Activated CD4-positive, alpha-beta T cell treated with anti-CD3 and anti-CD28 coated beads, Interleukin-2, amount 50 U/mL, for 16 hours (primary cell): ENCODE measurements around the gene ASB3.

Experiments
- DNase-seq: peaks from one replicate; pipeline ENCODE4 v3.0.0-alpha.2; 2020

The ASB3 gene

DNA sequence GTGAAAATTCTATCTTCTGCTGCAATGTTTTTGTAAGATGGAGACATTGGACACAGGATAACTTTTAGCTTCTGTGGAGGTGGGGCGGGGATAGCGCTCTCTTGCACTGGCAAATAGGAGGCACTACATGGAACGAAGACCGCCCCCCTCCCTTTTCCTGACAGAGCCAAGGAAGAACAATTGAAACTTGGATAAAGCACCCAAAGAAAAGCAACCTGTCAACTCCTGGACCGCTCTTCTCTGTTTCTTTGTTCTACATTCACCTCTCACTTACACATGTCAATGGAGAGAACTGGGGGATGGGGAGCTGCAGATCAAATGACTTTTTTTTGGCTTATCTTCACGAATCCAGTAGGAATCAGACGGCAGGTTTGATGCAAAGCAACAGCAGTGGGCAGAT, 145.5 kb downstream of the ASB3 start:
- DNase-seq = no peak

DNA sequence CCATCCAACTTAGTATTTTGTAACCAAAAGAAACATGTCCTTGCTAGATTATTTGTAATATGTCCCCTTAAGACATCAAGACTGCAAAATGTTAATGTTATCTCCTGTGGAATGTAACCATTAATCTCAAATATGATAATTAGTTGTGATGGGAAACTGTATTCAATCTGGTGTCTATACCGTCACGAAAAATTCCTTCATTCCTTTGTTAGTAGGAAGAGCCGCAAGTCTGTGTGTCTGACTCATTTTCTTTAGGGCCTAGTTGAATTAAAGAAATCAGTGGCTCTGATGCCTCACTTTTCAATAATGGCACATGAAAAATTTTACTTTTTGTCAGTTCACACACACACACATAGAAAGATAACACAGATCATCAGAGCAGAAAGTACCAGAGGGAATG, 146.3 kb downstream of the ASB3 start:
- no peak for DNase-seq

DNA sequence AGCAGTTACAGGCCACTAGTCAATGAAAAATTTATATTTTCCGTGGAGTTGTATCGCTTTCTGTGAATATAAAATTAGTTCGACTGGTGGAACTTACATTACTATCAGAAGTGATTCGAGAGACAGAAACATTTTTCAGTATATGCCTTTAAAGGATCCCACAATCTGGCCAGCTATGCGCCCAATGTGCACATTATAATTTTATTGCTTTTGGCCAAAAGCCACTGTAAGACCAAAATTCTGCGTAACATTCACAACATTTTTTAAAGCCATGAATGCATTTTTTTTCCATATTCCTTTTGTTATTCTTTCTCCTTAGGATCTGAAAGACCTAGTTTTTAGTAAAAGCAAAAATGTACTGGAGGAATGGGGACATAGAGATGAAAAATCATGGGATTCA, 150.2 kb downstream of the ASB3 start:
- DNase-seq = no peak

DNA sequence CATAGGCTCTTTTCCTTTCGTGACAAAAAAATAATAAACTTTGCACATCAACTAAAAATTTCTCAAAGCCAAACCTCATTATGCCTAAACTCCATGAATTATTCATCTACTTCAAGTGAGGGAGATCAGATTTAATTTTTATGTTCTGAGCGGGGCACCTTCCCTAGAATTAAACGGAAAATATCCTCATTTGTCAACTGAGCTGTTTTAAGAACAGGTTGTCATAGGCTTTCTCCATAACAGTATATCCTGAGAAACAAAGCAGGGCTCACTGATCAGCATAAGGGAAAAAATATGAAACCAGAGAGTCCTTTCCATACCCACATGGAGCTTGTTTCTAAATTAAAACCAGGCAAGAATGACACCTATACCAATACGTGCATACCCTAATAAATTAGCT, 150.6 kb downstream of the ASB3 start:
- no peak for DNase-seq

DNA sequence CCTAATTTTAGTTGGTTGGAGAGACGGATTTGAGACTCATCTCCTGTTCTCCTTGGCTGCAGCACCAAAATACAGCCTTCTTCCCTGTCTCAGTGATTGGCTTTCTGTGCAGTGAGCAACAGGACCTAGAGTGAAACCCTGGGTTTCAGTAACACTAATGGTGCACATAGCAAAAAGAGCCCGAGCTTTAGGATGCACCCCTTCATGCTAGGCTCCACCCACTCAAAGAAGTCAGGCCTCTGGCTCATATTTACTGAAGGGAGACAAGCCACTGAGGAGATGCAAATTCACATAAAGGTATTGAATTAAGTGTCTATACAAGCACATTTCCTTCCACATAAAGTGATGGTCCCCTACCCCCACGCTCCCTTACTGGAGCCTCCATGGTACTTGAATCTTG, 151.1 kb downstream of the ASB3 start:
- DNase-seq = no peak

DNA sequence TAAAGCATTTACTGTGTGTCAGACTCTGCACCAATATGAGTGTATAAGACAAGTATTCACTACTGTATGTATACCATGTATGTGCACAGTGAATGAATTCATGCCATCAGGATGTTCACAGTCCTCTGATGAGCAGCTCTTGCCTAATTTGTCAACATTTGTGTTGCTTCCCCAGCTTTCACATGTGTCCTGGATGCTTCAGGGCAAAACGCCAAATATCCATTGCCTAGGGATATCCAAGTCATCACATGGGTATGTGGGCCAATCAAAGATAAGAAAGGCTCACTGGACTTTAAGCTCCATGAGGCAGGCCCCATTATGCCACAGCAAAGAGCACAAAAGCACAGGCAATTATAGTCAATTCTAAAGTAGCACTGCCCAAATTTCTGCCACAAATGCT, 153.3 kb downstream of the ASB3 start:
- no peak for DNase-seq

DNA sequence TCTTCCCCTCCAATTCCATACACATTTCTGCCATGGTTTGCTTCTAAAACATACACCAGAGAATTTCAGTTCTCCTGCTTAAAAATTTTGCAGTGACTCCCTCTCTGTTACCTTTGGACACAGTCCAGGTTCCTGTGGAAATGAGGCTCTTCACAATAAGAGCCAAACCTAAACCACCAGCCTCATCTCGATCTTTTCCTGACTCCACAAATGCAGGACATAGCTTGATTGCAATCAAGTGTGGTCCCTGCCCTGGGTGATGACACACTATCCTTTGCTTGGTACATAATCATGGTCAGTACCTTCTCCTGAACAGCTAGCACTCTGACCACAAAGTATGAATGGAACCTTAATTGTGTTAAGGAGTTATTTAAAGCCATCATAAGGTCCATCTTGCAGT, 154.0 kb downstream of the ASB3 start:
- no peak for DNase-seq

DNA sequence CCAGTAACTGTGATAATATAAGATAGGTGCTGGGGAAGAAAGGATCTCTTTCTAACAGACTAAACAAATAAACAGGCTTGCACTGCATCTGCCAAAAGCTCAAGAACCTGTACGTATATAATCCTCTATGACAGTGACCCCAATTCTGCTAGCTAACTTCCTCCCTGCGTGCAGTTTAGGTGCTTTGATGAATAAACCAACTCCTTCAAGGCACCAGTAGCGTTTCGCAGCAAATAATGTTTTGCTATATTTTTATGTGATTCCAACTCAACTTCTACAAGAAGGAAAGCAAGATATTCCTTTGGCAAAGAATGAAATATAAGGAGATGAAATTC, 154.7 kb downstream of the ASB3 start:
- no peak for DNase-seq

DNA sequence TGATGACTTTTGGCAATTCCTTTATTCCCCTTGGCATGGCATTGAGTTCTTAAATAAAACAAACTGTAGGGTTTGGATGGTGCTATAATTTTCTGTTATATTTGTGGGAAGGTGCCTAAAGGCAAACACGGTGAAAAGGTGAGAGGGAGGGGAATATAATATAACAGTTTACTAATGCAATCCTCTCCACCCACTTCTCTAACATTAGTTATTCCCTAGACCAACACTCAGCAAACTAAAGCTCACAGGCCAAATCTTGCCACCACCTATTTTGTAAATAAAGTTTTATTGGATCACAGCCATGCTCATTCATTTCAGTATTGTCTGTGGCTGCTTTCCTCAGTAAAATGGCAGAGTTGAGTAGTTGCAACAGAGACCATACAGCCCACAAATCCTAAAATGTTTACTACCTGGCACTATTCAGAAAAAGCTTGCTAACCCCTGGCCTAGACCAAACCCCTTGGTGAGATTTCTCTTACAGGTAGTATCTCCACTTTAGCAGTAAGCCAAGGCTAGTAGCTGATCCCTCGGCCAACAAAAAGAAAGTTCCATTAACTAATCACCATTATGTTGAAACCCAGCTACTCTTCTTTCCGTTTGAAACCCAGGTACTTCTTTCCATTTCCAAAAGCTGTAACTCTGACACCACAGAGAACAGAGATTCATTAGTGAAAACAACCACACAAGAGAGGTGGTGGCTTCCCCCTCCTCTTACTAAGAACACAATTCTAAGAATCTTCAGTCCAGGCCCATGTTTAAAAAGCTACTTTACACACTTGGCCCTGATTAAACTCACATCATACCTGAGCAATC, 155.2 kb downstream of the ASB3 start:
- peak; percentile 16 for DNase-seq

DNA sequence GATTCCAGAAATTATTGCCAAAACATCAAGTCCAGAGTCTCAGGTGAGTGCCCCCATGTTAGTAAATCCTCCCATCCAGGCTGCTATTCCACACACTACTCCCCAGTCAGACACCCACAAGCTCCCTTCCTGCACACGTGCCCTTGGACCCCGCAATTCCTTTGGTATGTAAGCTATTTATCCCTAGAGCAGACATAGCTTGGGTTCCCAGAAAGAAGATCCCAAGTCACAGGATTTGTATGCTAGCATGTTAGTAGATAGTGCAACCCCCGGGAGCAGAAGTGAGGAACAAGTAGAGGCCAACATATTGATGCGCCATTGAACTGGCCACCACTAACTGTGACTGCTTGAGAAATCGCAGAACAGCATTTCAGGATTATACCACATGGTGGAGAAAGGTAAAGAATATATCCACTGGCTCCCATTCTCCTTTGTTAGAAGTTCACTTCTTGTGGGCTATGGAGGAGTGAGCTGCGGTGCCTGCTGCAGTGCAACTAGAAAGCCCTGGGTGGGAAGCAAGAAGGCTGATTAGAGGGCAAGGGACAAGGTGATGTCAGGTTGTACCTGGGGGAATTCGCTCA, 156.6 kb downstream of the ASB3 start:
- no peak for DNase-seq

DNA sequence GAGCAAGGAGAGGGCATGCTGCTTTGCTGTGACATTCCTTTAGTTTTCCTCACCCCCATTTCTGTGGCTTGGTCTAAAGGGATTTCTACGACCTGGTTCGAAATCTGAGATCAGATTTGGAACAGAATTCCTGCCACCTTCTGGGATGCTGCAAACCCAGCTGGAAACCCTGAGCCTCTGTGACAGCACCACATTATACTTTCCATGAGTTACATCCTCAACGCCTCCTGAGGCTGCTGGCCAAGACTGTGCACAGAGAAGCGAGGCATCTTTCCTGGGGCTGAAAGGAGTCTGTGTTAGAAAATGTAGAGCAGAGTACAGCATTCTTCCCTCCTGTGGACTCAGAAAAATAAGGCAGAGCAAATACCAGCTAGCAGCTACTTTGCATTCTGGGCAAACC, 157.3 kb downstream of the ASB3 start:
- DNase-seq = no peak

DNA sequence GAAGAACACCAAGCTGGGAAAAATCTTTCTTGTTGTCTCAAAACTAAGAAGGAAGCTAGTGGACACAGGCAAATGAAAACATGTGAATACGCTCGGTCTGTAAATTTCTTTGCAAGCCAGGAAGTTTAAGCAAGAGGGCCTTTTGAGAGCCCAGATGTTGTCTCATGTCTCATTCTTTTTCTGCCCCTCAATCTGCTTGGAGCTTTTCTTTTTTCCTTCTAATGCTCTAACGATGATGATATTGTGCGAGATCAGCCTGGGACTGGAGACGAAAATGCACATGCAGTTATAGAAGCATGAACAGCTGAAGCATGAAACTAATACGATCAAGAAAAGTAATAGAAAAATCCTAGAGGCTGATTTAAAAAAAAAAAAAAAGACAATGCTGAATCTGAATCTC, 157.8 kb downstream of the ASB3 start:
- no peak for DNase-seq

DNA sequence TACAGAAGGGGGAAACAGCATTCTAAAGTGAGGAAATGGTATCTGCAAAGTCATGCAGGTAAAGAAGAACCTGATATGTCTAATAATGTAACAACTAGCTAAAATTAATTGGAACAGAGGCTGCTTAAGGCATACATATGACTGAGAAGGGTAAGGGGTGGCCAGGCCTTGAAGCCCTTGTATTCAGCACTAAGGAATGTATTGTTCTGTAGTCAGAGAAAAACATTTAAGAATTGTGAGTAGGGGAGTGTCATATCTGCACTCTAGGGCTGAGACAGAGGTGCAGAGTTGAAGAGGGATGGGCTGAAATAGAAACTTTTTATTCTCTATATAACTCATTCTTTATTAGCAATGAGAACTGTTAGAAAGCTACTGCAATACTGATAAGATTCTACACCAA, 164.6 kb downstream of the ASB3 start:
- DNase-seq = no peak

DNA sequence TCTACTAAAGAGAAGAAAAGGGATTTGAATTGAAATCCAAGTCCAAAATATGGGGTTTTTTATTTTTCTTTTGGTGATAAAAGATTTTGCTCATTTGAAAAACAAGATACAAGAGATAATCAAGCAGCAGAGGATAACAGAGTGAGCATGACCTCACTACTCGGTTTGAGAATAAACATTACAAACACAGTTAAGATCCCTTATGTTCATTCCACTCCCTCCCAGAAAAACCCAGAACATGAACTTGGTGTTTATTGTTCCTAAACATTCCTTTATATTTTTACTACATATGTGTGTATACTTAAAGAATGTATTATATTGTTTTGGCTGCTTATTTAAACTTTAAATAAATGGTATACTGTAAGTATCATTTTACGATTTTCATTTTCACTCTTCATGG, 165.8 kb downstream of the ASB3 start:
- DNase-seq = no peak
